Fibroblast of lung (primary cell): ENCODE data around the gene ZFAND2A. TPM values are rescaled to one million over a fixed set of nuclear protein-coding genes. Genes with fewer than 3 reads are reported as not detected.

Experiments
- DNase-seq, 2 donors: peaks; one replicate each; pipeline versions ENCODE4 v3.0.0 to v3.0.0-alpha.2; 2010; ENCODE audit warnings: low read depth in 2 of 2
- H2AFZ ChIP-seq: 2 replicates; pipeline ENCODE4 v1.5.1; 2012; ENCODE audit warnings: low read length, control low read depth, inconsistent platforms
- H3K27ac ChIP-seq: 2 replicates; pipeline ENCODE4 v1.5.1; 2011; ENCODE audit warnings: low read length, control low read depth; ENCODE audit not compliant: insufficient read depth
- H3K27me3 ChIP-seq: 2 replicates; pipeline ENCODE4 v1.5.1; 2011; ENCODE audit warnings: mild to moderate bottlenecking, low read length; ENCODE audit not compliant: control insufficient read depth, insufficient read depth
- H3K36me3 ChIP-seq: 2 replicates; pipeline ENCODE4 v1.5.1; 2011; ENCODE audit warnings: low read length; ENCODE audit not compliant: control insufficient read depth, insufficient read depth
- H3K4me1 ChIP-seq: 2 replicates; pipeline ENCODE4 v1.5.1; 2011; ENCODE audit warnings: low read length; ENCODE audit not compliant: control insufficient read depth, insufficient read depth; ENCODE audit errors: extremely low read depth
- H3K4me2 ChIP-seq: 2 replicates; pipeline ENCODE4 v1.5.1; 2011; ENCODE audit warnings: low read length, control low read depth; ENCODE audit not compliant: insufficient read depth; ENCODE audit errors: extremely low read depth
- H3K4me3 ChIP-seq, 4 experiments: fragments of 200-600 bp in 1 of 4; sonication (generic) in 1 of 4; replicated peaks in 1 of 4; 2 replicates each; pipeline ENCODE4 v1.5.1; 2011 to 2016; ENCODE audit warnings: low read length in 4 of 4, low read depth in 3 of 4, mild to moderate bottlenecking in 3 of 4, control low read depth in 2 of 4, inconsistent platforms in 1 of 4, mixed read lengths in 1 of 4; ENCODE audit not compliant: insufficient read depth in 1 of 4; ENCODE audit errors: control extremely low read depth in 1 of 4
- H3K79me2 ChIP-seq: 2 replicates; pipeline ENCODE4 v1.5.1; 2012; ENCODE audit warnings: mild to moderate bottlenecking, low read length, inconsistent platforms; ENCODE audit not compliant: control insufficient read depth, insufficient read depth
- H3K9ac ChIP-seq: 2 replicates; pipeline ENCODE4 v1.5.1; 2011; ENCODE audit warnings: mild to moderate bottlenecking, low read length, control low read depth; ENCODE audit not compliant: insufficient read depth
- H3K9me3 ChIP-seq: 2 replicates; pipeline ENCODE4 v1.5.1; 2012; ENCODE audit warnings: low read depth, low read length; ENCODE audit not compliant: control insufficient read depth, insufficient read depth
- H4K20me1 ChIP-seq: 2 replicates; pipeline ENCODE4 v1.5.1; 2011; ENCODE audit warnings: low read length; ENCODE audit not compliant: control insufficient read depth, insufficient read depth; ENCODE audit errors: extremely low read depth
- EZH2 ChIP-seq: IDR thresholded peaks from 2 replicates; pipeline ENCODE4 v1.5.1; 2012; ENCODE audit warnings: low read length, control low read depth, mild to moderate bottlenecking; ENCODE audit errors: missing control alignments
- polyA plus RNA-seq, 2 donors: library from polyadenylated mRNA; depleted of rRNA in 1 of 2; stranded (reverse) in 1 of 2; unstranded in 1 of 2; fragments of >200 nt; gene quantifications; 2 replicates each; pipeline ENCODE4 v1.2.1, GENCODE V29; 2011 to 2012; ENCODE audit warnings: missing spikeins in 1 of 2
- total RNA-seq: library from RNA; depleted of rRNA; stranded (reverse); fragments of >200 nt; gene quantifications from 2 replicates; pipeline ENCODE4 v1.2.1, GENCODE V29; 2014
- TF ChIP-seq, protein P1 (sequence below), 2 donors: IDR thresholded peaks in 1 of 2; conservative IDR thresholded peaks in 1 of 2; 1 replicate in 1 of 2; 2 replicates in 1 of 2; pipeline ENCODE4 v1.5.1; 2011 to 2012; ENCODE audit warnings: low read length in 2 of 2, control low read depth in 1 of 2, inconsistent platforms in 1 of 2, low read depth in 1 of 2, mild to moderate bottlenecking in 1 of 2

The ZFAND2A gene
- total and polyA plus RNA-seq, 2 donors (not counting 1 experiment from before 2014, with no cell fraction given): 20.5 to 35.1 TPM

DNA sequence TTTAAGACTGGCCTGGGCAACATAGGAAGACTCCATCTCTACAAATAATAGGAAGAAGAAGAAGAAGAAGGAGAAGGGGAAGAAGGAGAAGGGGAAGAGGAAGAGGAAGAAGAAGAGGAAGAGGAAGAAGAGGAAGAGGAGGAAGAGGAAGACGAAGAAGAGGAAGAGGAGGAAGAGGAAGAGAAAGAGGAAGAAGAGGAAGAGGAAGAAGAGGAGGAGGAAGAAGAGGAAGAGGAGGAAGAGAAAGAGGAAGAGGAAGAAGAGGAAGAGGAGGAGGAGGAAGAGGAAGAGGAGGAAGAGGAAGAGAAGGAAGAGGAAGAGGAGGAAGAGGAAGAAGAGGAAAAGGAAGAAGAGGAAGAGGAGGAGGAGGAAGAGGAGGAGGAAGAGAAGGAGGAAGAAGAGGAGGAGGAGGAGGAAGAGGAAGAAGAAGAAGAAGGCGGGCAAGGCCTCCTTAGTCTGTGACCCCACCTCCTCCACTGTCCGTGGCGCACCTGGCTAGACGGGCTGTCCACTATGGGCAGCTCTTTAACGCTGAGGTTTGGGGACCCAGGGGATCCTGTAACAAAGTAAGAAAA lies 28.8 kb upstream of the ZFAND2A start:
- Histone ChIP-seq H2AFZ (no peak overlapping the region), H3K27ac (no peak overlapping the region), H3K9ac (no peak overlapping the region), H3K4me2 (no peak overlapping the region), H4K20me1 (no peaks in the 10 kb centered on the region), H3K36me3 (no peaks in the 10 kb centered on the region), H3K4me3 (no peak overlapping the region), H3K9me3 (no peaks in the 10 kb centered on the region), H3K27me3 (peaks cover 8% of the 10 kb centered on the region), H3K4me1 (peaks cover 3% of the 10 kb centered on the region), H3K79me2 (no peaks in the 10 kb centered on the region)
- no peak for TF ChIP-seq EZH2
- TF ChIP-seq, protein P1, sequence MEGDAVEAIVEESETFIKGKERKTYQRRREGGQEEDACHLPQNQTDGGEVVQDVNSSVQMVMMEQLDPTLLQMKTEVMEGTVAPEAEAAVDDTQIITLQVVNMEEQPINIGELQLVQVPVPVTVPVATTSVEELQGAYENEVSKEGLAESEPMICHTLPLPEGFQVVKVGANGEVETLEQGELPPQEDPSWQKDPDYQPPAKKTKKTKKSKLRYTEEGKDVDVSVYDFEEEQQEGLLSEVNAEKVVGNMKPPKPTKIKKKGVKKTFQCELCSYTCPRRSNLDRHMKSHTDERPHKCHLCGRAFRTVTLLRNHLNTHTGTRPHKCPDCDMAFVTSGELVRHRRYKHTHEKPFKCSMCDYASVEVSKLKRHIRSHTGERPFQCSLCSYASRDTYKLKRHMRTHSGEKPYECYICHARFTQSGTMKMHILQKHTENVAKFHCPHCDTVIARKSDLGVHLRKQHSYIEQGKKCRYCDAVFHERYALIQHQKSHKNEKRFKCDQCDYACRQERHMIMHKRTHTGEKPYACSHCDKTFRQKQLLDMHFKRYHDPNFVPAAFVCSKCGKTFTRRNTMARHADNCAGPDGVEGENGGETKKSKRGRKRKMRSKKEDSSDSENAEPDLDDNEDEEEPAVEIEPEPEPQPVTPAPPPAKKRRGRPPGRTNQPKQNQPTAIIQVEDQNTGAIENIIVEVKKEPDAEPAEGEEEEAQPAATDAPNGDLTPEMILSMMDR (conservative IDR thresholded peaks at IDR 0.05 in 1 of 2, IDR thresholded peaks at IDR 0.05 in 1 of 2; ENCODE audit: low read depth in 1 of 2, low read length in 2 of 2): no peak
- no peak for DNase-seq

DNA sequence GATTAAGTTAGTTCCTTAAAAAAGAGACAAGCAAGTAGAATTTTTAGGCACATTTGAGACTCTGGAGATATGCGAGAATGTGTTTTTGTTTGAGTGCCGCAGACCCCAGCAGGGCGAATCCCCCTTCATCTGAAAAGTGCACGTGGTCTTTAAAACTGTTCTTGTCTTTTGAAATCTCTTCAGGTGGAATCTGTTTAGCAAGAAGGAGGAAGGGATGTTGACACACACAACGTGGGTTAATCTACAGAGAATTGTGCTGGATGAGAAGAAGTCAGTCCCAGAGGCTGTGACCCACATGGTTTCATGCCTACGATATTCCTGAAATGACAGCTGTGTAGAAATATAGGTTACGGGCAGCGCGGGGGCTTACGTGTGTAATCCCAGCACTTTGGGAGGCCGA lies 27.1 kb upstream of the ZFAND2A start:
- no peak for TF ChIP-seq EZH2
- TF ChIP-seq, protein P1 (conservative IDR thresholded peaks at IDR 0.05 in 1 of 2, IDR thresholded peaks at IDR 0.05 in 1 of 2; ENCODE audit: low read depth in 1 of 2, low read length in 2 of 2): no peak
- H3K9me3 ChIP-seq: no peaks in the 10 kb centered on the region
- H3K9ac ChIP-seq: no peak overlapping the region
- no peak overlapping the region for H3K4me2 ChIP-seq
- H3K79me2 ChIP-seq: no peaks in the 10 kb centered on the region
- H3K27ac ChIP-seq: no peak overlapping the region
- H3K4me3 ChIP-seq: no peak overlapping the region
- no peaks in the 10 kb centered on the region for H3K36me3 ChIP-seq
- H2AFZ ChIP-seq: no peak overlapping the region
- peaks cover 8% of the 10 kb centered on the region for H3K27me3 ChIP-seq
- H4K20me1 ChIP-seq: no peaks in the 10 kb centered on the region
- H3K4me1 ChIP-seq: no peaks in the 10 kb centered on the region
- no peak for DNase-seq

- H3K27ac ChIP-seq: no peak overlapping the region
- no peak for DNase-seq
- no peaks in the 10 kb centered on the region for H4K20me1 ChIP-seq
- peaks cover 8% of the 10 kb centered on the region for H3K27me3 ChIP-seq
- H3K36me3 ChIP-seq: no peaks in the 10 kb centered on the region
- no peaks in the 10 kb centered on the region for H3K79me2 ChIP-seq
- H2AFZ ChIP-seq: no peak overlapping the region
- H3K9ac ChIP-seq: no peak overlapping the region
- TF ChIP-seq, protein P1 (conservative IDR thresholded peaks at IDR 0.05 in 1 of 2, IDR thresholded peaks at IDR 0.05 in 1 of 2; ENCODE audit: low read depth in 1 of 2, low read length in 2 of 2): no peak
- TF ChIP-seq EZH2: no peak
- H3K4me3 ChIP-seq: no peak overlapping the region
- H3K4me1 ChIP-seq: no peaks in the 10 kb centered on the region
- H3K9me3 ChIP-seq: no peaks in the 10 kb centered on the region
- H3K4me2 ChIP-seq: no peak overlapping the region
Observed at GRCh38 chr7:1181640-1182039, 21.6 kb upstream of the ZFAND2A start.
